ENCODE results near the gene LRRFIP2. TPM values are rescaled to one million over a fixed set of nuclear protein-coding genes. Genes with fewer than 3 reads are reported as not detected.

Gene LRRFIP2
- total and polyA plus RNA-seq, 9 donors: 35.5 to 81.1 (median 48.3) TPM

DNA sequence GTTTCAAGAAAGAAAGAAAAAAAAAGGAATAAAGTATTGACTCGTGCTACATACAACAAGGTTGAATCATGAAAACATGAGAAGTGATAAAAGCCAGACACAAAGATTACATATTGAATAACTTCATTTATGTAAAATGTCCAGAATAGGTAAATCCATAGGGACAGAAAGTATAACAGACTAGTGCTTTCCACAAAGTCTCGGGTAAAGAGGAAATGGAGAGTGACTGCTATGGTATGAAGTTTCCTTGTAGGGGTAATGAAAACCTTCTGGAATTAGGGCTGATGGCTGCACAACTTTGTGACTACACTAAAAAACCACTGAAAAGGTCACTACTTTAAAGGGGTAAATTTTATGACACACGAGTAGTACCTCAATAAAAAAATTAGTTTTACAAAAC is 13.0 kb downstream of the LRRFIP2 start:
- no peak overlapping the region for H3K4me3 ChIP-seq
- WGBS, 3 donors: 87 to 96% (median 91%) methylated on average over 3 of the region's 3 CpGs
- H3K27me3 ChIP-seq: no peaks in the 10 kb centered on the region
- DNase-seq: no peak
- H3K9me3 ChIP-seq: no peaks in the 10 kb centered on the region
- intact Hi-C loops (cut with DNase I): no loop called here
- no peaks in the 10 kb centered on the region for H3K36me3 ChIP-seq
- peaks cover 9% of the 10 kb centered on the region for H3K4me1 ChIP-seq (ENCODE audit: insufficient read depth)
- no peak overlapping the region for H3K27ac ChIP-seq
- TF ChIP-seq, protein P1, sequence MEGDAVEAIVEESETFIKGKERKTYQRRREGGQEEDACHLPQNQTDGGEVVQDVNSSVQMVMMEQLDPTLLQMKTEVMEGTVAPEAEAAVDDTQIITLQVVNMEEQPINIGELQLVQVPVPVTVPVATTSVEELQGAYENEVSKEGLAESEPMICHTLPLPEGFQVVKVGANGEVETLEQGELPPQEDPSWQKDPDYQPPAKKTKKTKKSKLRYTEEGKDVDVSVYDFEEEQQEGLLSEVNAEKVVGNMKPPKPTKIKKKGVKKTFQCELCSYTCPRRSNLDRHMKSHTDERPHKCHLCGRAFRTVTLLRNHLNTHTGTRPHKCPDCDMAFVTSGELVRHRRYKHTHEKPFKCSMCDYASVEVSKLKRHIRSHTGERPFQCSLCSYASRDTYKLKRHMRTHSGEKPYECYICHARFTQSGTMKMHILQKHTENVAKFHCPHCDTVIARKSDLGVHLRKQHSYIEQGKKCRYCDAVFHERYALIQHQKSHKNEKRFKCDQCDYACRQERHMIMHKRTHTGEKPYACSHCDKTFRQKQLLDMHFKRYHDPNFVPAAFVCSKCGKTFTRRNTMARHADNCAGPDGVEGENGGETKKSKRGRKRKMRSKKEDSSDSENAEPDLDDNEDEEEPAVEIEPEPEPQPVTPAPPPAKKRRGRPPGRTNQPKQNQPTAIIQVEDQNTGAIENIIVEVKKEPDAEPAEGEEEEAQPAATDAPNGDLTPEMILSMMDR (IDR thresholded peaks at IDR 0.05): no peak
- TF ChIP-seq POLR2A (IDR thresholded peaks at IDR 0.05): no peak
- TF ChIP-seq EP300 (IDR thresholded peaks at IDR 0.05): no peak

DNA sequence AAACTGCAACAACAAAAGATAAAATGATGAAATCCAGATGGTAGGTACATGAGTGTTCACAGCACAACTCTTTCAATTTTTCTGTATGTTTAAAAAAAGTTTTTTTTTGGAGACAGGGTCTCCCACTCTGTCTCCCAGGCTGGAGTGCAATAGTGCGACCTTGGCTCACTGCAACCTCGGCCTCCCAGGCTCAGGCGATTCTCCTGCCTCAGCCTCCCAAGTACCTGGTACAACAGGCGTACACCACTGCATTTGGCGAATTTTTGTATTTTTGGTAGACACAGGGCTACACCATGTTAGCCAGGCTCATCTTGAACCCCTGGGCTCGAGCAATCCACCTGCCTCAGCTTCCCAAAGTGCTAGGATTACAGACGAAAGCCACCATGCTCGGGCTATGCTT is 18.6 kb downstream of the LRRFIP2 start:
- 76 to 81% (median 78%) methylated on average over 8 of the region's 8 CpGs for WGBS, 3 donors
- no peak for DNase-seq
- Histone ChIP-seq H3K36me3 (no peaks in the 10 kb centered on the region), H3K9me3 (no peaks in the 10 kb centered on the region), H3K27me3 (no peaks in the 10 kb centered on the region), H3K4me1 (ENCODE audit: insufficient read depth) (peaks cover 4% of the 10 kb centered on the region), H3K27ac (no peak overlapping the region), H3K4me3 (no peak overlapping the region)
- intact Hi-C loops (cut with DNase I): no loop called here
- TF ChIP-seq POLR2A (IDR thresholded peaks at IDR 0.05) (no peak), EP300 (IDR thresholded peaks at IDR 0.05) (no peak)
- TF ChIP-seq, protein P1 (IDR thresholded peaks at IDR 0.05): no peak

DNA sequence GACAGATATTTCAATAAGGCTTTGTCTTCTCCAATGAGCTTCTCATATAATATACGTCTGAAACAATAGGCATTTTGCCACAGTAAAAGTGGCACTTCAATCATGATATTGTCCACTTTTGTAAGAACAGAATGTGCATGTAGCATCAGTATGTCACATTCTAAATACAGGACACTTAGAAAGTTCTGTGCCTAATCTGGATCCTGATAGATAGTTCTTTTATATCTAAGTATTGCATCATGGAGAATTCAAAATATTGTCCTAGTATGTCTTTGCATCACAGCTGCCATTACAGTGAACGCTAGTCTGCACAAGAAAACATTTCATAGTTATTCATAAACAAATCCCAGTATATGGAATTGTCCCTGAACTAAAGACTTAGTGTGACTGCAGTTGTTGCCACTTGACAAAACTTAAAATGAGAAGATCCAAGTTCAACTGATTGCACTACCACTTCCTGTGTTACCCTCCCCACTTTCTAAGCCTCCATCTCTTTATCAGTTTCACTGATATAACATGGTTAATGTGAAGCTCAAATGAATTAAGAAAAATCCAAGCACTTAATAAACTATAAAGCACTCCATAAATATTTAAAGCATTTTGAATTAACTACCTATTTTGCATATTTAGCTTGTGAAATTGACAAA is 19.6 kb downstream of the LRRFIP2 start:
- DNase-seq: no peak
- WGBS, 3 donors: 46 to 66% (median 46%) methylated on average over 2 of the region's 2 CpGs
- no peaks in the 10 kb centered on the region for H3K27me3 ChIP-seq
- no peaks in the 10 kb centered on the region for H3K36me3 ChIP-seq
- no peak overlapping the region for H3K4me3 ChIP-seq
- intact Hi-C loops (cut with DNase I): no loop called here
- TF ChIP-seq POLR2A (IDR thresholded peaks at IDR 0.05): no peak
- no peak for TF ChIP-seq EP300 (IDR thresholded peaks at IDR 0.05)
- TF ChIP-seq, protein P1 (IDR thresholded peaks at IDR 0.05): no peak
- no peaks in the 10 kb centered on the region for H3K9me3 ChIP-seq
- H3K4me1 ChIP-seq (ENCODE audit: insufficient read depth): peaks cover 4% of the 10 kb centered on the region
- no peak overlapping the region for H3K27ac ChIP-seq

DNA sequence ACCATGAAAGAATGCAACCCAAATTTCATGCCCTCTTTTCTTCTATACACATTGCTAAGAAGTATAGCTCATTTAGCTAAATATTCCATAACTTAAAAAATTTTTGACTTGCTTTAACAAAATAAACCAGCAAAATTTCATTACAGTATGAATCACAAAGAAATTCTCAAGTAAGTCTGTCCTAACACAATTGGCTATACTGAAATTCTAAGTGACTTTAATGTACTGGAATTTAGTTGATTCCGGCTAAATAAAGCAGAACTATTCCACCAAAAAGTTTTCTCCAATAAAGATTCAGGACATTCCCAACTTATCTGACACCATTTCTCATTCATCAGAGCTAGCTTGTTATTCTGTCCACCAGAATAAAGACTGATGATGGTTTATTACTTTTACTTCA is 23.8 kb downstream of the LRRFIP2 start:
- no peak for TF ChIP-seq POLR2A (IDR thresholded peaks at IDR 0.05)
- Histone ChIP-seq H3K9me3 (no peaks in the 10 kb centered on the region), H3K4me1 (ENCODE audit: insufficient read depth) (peaks cover 7% of the 10 kb centered on the region), H3K4me3 (no peak overlapping the region), H3K36me3 (no peaks in the 10 kb centered on the region), H3K27ac (no peak overlapping the region), H3K27me3 (no peaks in the 10 kb centered on the region)
- no peak for DNase-seq
- WGBS, 3 donors: 92 to 94% (median 93%) methylated on average over 1 of the region's 1 CpG
- intact Hi-C loops (cut with DNase I): no loop called here

DNA sequence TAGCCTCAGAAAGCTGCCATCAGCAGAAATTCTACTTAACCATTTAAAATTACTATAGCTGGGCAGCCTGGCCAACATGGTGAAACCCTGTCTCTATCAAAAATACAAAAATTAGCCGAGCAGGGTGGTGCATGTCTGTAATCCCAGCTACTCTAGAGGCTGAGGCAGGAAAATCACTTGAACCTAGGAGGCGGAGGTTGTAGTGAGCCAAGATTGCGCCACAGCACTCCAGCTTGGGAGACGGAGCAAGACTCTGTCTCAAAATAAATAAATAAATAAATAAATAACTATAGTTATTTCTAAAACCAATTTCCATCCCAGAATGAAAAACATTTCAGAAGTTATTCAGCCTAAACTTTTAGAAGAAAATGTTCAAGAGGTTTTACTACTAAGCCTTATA is 25.1 kb downstream of the LRRFIP2 start:
- no peak for DNase-seq
- intact Hi-C loops (cut with DNase I): loop anchor here in 1 of 4 donors (5.0 kb wide), 1 partner anchor 868 kb away; no protein-coding TSS in a partner anchor
- TF ChIP-seq, protein P1 (IDR thresholded peaks at IDR 0.05): no peak
- no peak for TF ChIP-seq EP300 (IDR thresholded peaks at IDR 0.05)
- no peak for TF ChIP-seq POLR2A (IDR thresholded peaks at IDR 0.05)
- Histone ChIP-seq H3K9me3 (no peaks in the 10 kb centered on the region), H3K27me3 (no peaks in the 10 kb centered on the region), H3K4me3 (no peak overlapping the region), H3K27ac (no peak overlapping the region), H3K4me1 (ENCODE audit: insufficient read depth) (peaks cover 5% of the 10 kb centered on the region), H3K36me3 (no peaks in the 10 kb centered on the region)
- WGBS, 3 donors: 86 to 92% (median 89%) methylated on average over 4 of the region's 4 CpGs

Measured in ovary (tissue), 9 donors.